ENCODE measurements around the gene TOM1L2.

- TF ChIP-seq POLR2A (IDR thresholded peaks at IDR 0.05) (no peak), CTCF (IDR thresholded peaks at IDR 0.05) (no peak)
Observed at GRCh38 chr17:17798573-17799255, 173.5 kb downstream of the TOM1L2 start.

All from breast epithelium (tissue), 3 donors.